Uterus (tissue), 2 donors: Measurements from ENCODE around the gene RASAL2.

ENCODE experiments used
- POLR2A ChIP-seq, 2 donors: fragments of 450-650 bp; IDR thresholded peaks; one replicate each; pipeline ENCODE4 v1.6.1; 2016; ENCODE audit warnings: antibody characterized with exemption in 2 of 2, mild to moderate bottlenecking in 1 of 2, moderate library complexity in 1 of 2
- TF ChIP-seq, protein P1 (sequence below), 4 experiments: fragments of 200-600 bp in 2 of 4; fragments of 450-650 bp in 2 of 4; sonication (generic) in 2 of 4; IDR thresholded peaks; one replicate each; pipeline ENCODE4 v1.5.1; 2016 to 2019; ENCODE audit warnings: antibody characterized with exemption in 4 of 4, mild to moderate bottlenecking in 2 of 4, moderate library complexity in 1 of 4

DNA sequence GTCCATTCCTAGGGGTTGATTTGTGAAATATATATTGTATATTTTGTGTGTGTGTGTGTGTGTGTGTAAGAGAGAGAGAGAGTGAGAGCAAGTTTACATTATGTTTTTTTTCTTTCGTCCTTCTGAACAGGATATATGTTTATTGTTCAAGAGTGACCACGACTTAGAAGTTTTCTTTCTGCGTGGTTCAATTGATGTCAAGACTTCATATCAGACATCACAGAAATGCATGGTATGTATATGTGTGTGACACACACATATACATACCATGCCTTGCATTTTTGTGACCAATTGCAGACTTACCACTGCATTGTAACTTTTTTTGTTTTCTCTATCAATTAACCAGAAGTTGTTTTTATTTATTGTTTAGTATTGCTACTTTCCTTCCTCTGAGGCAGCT lies 2.5 kb downstream of the RASAL2 start:
- TF ChIP-seq POLR2A (IDR thresholded peaks at IDR 0.05), result no peak
- TF ChIP-seq, protein P1, sequence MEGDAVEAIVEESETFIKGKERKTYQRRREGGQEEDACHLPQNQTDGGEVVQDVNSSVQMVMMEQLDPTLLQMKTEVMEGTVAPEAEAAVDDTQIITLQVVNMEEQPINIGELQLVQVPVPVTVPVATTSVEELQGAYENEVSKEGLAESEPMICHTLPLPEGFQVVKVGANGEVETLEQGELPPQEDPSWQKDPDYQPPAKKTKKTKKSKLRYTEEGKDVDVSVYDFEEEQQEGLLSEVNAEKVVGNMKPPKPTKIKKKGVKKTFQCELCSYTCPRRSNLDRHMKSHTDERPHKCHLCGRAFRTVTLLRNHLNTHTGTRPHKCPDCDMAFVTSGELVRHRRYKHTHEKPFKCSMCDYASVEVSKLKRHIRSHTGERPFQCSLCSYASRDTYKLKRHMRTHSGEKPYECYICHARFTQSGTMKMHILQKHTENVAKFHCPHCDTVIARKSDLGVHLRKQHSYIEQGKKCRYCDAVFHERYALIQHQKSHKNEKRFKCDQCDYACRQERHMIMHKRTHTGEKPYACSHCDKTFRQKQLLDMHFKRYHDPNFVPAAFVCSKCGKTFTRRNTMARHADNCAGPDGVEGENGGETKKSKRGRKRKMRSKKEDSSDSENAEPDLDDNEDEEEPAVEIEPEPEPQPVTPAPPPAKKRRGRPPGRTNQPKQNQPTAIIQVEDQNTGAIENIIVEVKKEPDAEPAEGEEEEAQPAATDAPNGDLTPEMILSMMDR (IDR thresholded peaks at IDR 0.05), result no peak
